HG03097 (cell line): ENCODE data around the gene SERPINC1.
"Not testable (repeated sequence)": the region's sequence is repeated elsewhere in the genome, so short reads cannot be mapped to it uniquely, and the experiment has no call there.

Experiments used
- ATAC-seq: cut with Tn5 transposase; IDR thresholded peaks from one replicate; pipeline ENCODE4 v1.9.1; 2021; ENCODE audit not compliant: unreplicated experiment, low FRiP score

SERPINC1 gene

GRCh38 chr1:173917149-173917548 lies at the start of gene SERPINC1:
TSS of gene SERPINC1 (minus strand) at chr1:173917327. CDS start at chr1:173917259, 68 bp downstream.
- no peak for ATAC-seq

- ATAC-seq: not testable (repeated sequence)
Measured at GRCh38 chr1:173965896-173966295, 48.8 kb upstream of the SERPINC1 start.

- no peak for ATAC-seq
Measured at GRCh38 chr1:173963477-173963876, 46.4 kb upstream of the SERPINC1 start.

- no peak for ATAC-seq
Measured at GRCh38 chr1:173960625-173961024, 43.5 kb upstream of the SERPINC1 start.

- ATAC-seq: no peak
Measured at GRCh38 chr1:173954179-173954578, 37.1 kb upstream of the SERPINC1 start.

GRCh38 chr1:173948594-173948993 lies 31.5 kb upstream of the SERPINC1 start:
- ATAC-seq: no peak

GRCh38 chr1:173946380-173946921 lies 29.3 kb upstream of the SERPINC1 start:
- no peak for ATAC-seq

GRCh38 chr1:173937062-173937461 lies 19.9 kb upstream of the SERPINC1 start:
- ATAC-seq: no peak

- ATAC-seq: no peak
Measured at GRCh38 chr1:173934440-173934839, 17.3 kb upstream of the SERPINC1 start.

GRCh38 chr1:173930541-173930940 lies 13.4 kb upstream of the SERPINC1 start:
- ATAC-seq: not testable (repeated sequence)

- ATAC-seq: no peak
Measured at GRCh38 chr1:173925306-173926242, 8.4 kb upstream of the SERPINC1 start.

GRCh38 chr1:173920861-173921260 lies 3.7 kb upstream of the SERPINC1 start:
- ATAC-seq: no peak

GRCh38 chr1:173917635-173918493 lies 737 bp upstream of the SERPINC1 start:
- ATAC-seq: no peak

- ATAC-seq: no peak
Measured at GRCh38 chr1:173916667-173917066, 460 bp downstream of the SERPINC1 start.

- no peak for ATAC-seq
Measured at GRCh38 chr1:173915596-173915995, 1.5 kb downstream of the SERPINC1 start.

GRCh38 chr1:173914366-173914871 lies 2.7 kb downstream of the SERPINC1 start:
- no peak for ATAC-seq

GRCh38 chr1:173913111-173913510 lies 4.0 kb downstream of the SERPINC1 start:
- no peak for ATAC-seq

- ATAC-seq: no peak
Measured at GRCh38 chr1:173903827-173904531, 13.1 kb downstream of the SERPINC1 start.

- no peak for ATAC-seq
Measured at GRCh38 chr1:173900992-173901391, 16.1 kb downstream of the SERPINC1 start.

GRCh38 chr1:173900427-173900826 lies 16.7 kb downstream of the SERPINC1 start:
- no peak for ATAC-seq
